AG04450 (cell line): ENCODE measurements around the gene SYK. TPM values are rescaled to one million over a fixed set of nuclear protein-coding genes. Genes with fewer than 3 reads are reported as not detected.
A peak's percentile ranks its signal among the peaks of the same experiment; 100 is the strongest.

ENCODE experiments used
- CTCF ChIA-PET: fragments of 300-600, 350-600 bp; formaldehyde crosslinking; extraction: SDS; loops from one replicate; lab custom pipeline; 2022; ENCODE audit warnings: antibody characterized with exemption, inconsistent platforms; lab: Charles Lee
- POLR2A ChIA-PET: fragments of 350-600 bp; formaldehyde crosslinking; extraction: SDS; loops from one replicate; lab custom pipeline; 2021; ENCODE audit warnings: antibody characterized with exemption, inconsistent platforms; lab: Yijun Ruan, JAX
- DNase-seq: peaks from one replicate; pipeline ENCODE4 v3.0.0-alpha.2; 2011; ENCODE audit warnings: low read depth, low spot score
- H3K27ac ChIP-seq: one replicate; pipeline ENCODE4 v1.5.1; 2012; ENCODE audit warnings: low read depth, low read length, control low read depth
- H3K27me3 ChIP-seq: one replicate; pipeline ENCODE4 v1.6.0; 2012; ENCODE audit warnings: low read length; ENCODE audit not compliant: control insufficient read depth, insufficient read depth
- H3K4me3 ChIP-seq: 2 replicates; pipeline ENCODE4 v1.5.1; 2011; ENCODE audit warnings: mild to moderate bottlenecking, low read depth, low read length, control low read depth
- H3K9me3 ChIP-seq: 2 replicates; pipeline ENCODE4 v1.5.1; 2012; ENCODE audit warnings: low read length; ENCODE audit not compliant: control insufficient read depth, insufficient read depth
- CTCF ChIP-seq: IDR thresholded peaks from 2 replicates; pipeline ENCODE4 v1.5.1; 2011; ENCODE audit warnings: low read depth, low read length, control low read depth, inconsistent platforms
- polyA plus RNA-seq: library from polyadenylated mRNA; depleted of rRNA; stranded (reverse); fragments of >200 nt; gene quantifications from 2 replicates; pipeline ENCODE4 v1.2.3, GENCODE V29; 2011

SYK gene
- polyA plus RNA-seq, 1 experiment: not detected

GRCh38 chr9:90770182-90770738 lies 31.4 kb upstream of the SYK start:
- H3K4me3 ChIP-seq: no peak overlapping the region
- CTCF ChIA-PET: no interaction called here
- H3K27me3 ChIP-seq: no peaks in the 10 kb centered on the region
- H3K9me3 ChIP-seq: no peaks in the 10 kb centered on the region; the same call in 1 of the 2 replicates
- DNase-seq: no peak
- POLR2A ChIA-PET: no interaction called here
- no peak for TF ChIP-seq CTCF
- no peak overlapping the region for H3K27ac ChIP-seq

GRCh38 chr9:90770927-90771326 lies 30.7 kb upstream of the SYK start:
- Histone ChIP-seq H3K27me3 (no peaks in the 10 kb centered on the region), H3K9me3 (no peaks in the 10 kb centered on the region; the same call in 1 of the 2 replicates), H3K4me3 (no peak overlapping the region), H3K27ac (no peak overlapping the region)
- TF ChIP-seq CTCF: no peak
- no peak for DNase-seq
- ChIA-PET POLR2A (no interaction called here), CTCF (no interaction called here)

- H3K27me3 ChIP-seq: no peaks in the 10 kb centered on the region
- no peak overlapping the region for H3K27ac ChIP-seq
- H3K9me3 ChIP-seq: no peaks in the 10 kb centered on the region; the same call in 1 of the 2 replicates
- no peak overlapping the region for H3K4me3 ChIP-seq
- ChIA-PET POLR2A (no interaction called here), CTCF (interaction anchor here (1.0 kb wide), 1 partner anchor 11 kb away, joined by 3 read pairs; no protein-coding TSS in a partner anchor)
- TF ChIP-seq CTCF: no peak
- no peak for DNase-seq
Measured at GRCh38 chr9:90772386-90772785, 29.2 kb upstream of the SYK start.

GRCh38 chr9:90773617-90774016 lies 28.0 kb upstream of the SYK start:
- DNase-seq: no peak
- Histone ChIP-seq H3K9me3 (no peaks in the 10 kb centered on the region; the same call in 1 of the 2 replicates), H3K27me3 (no peaks in the 10 kb centered on the region), H3K27ac (no peak overlapping the region), H3K4me3 (no peak overlapping the region)
- ChIA-PET POLR2A (no interaction called here), CTCF (no interaction called here)
- TF ChIP-seq CTCF: peak; percentile 41

GRCh38 chr9:90774071-90774470 lies 27.5 kb upstream of the SYK start:
- CTCF ChIA-PET: no interaction called here

More at GRCh38 chr9:90774071-90774470, 27.5 kb upstream of the SYK start:
- no peak overlapping the region for H3K27ac ChIP-seq
- H3K27me3 ChIP-seq: no peaks in the 10 kb centered on the region
- no peak for DNase-seq
- H3K9me3 ChIP-seq: no peaks in the 10 kb centered on the region
- no peak overlapping the region for H3K4me3 ChIP-seq
- no peak for TF ChIP-seq CTCF
- POLR2A ChIA-PET: no interaction called here
